K562 (cell line): ENCODE data around the gene HEBP1. TPM values are rescaled to one million over a fixed set of nuclear protein-coding genes. Genes with fewer than 3 reads are reported as not detected.

Experiments used
- AFF4 ChIP-seq: sonication (generic); formaldehyde crosslinking; IDR thresholded peaks from 2 replicates; pipeline ENCODE4 v1.8.0; 2023; ENCODE audit warnings: mild to moderate bottlenecking, missing genetic modification reagents
- UBTF ChIP-seq, 2 experiments: IDR thresholded peaks; 2 replicates each; pipeline ENCODE4 v1.6.1; 2012; ENCODE audit warnings: improper control_type of control experiment in 2 of 2, low read depth in 2 of 2, low read length in 2 of 2, borderline replicate concordance in 1 of 2
- ZNF165 ChIP-seq: fragments of 250-450 bp; sonication (Bioruptor Pico); IDR thresholded peaks from 2 replicates; pipeline ENCODE4 v1.4.0; 2020; ENCODE audit warnings: borderline replicate concordance
- polyA plus RNA-seq, 8 experiments: library from polyadenylated mRNA; depleted of rRNA in 4 of 8; stranded (reverse) in 5 of 8; unstranded in 3 of 8; fragments of >200 nt; fragmentation: Nextera tagmentation in 2 of 8; fragmentation: Illumina TruSeq in 1 of 8; extraction: Ambion mirVana in 2 of 8; extraction: Trizol in 1 of 8; gene quantifications; 2 replicates each; pipeline versions ENCODE4 v1.2.1 to v1.2.3, GENCODE V29; 2011 to 2014; ENCODE audit warnings: inconsistent platforms in 1 of 8, missing spikeins in 1 of 8
- total RNA-seq, 7 experiments: library from RNA; depleted of rRNA in 6 of 7; stranded (reverse); fragments of >200 nt in 6 of 7; fragmentation: Illumina TruSeq in 2 of 7; extraction: Trizol in 2 of 7; gene quantifications; 2 replicates each; pipeline versions ENCODE4 v1.2.1 to v1.2.3, GENCODE V29; 2011 to 2021; ENCODE audit warnings: low replicate concordance in 1 of 7
- TF ChIP-seq, protein P1 (sequence below): fragments of 250-450 bp; sonication (Bioruptor Pico); IDR thresholded peaks from 2 replicates; pipeline ENCODE4 v1.4.0; 2020; ENCODE audit warnings: mild to moderate bottlenecking, moderate library complexity, borderline replicate concordance

HEBP1 gene
- total and polyA plus RNA-seq, 9 of the 15 experiments (the other 6 are each of a cell fraction or from before 2014, with no cell fraction given) = 1.1 to 10.1 (median 2.4) TPM

GRCh38 chr12:12979126-12979525, 20.9 kb downstream of the HEBP1 start (continued):
- TF ChIP-seq, protein P1, sequence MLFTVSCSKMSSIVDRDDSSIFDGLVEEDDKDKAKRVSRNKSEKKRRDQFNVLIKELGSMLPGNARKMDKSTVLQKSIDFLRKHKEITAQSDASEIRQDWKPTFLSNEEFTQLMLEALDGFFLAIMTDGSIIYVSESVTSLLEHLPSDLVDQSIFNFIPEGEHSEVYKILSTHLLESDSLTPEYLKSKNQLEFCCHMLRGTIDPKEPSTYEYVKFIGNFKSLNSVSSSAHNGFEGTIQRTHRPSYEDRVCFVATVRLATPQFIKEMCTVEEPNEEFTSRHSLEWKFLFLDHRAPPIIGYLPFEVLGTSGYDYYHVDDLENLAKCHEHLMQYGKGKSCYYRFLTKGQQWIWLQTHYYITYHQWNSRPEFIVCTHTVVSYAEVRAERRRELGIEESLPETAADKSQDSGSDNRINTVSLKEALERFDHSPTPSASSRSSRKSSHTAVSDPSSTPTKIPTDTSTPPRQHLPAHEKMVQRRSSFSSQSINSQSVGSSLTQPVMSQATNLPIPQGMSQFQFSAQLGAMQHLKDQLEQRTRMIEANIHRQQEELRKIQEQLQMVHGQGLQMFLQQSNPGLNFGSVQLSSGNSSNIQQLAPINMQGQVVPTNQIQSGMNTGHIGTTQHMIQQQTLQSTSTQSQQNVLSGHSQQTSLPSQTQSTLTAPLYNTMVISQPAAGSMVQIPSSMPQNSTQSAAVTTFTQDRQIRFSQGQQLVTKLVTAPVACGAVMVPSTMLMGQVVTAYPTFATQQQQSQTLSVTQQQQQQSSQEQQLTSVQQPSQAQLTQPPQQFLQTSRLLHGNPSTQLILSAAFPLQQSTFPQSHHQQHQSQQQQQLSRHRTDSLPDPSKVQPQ (CRISPR knock-in tag) = no peak
- no peak for TF ChIP-seq UBTF (IDR thresholded peaks at IDR 0.05; ENCODE audit: borderline replicate concordance in 1 of 2, low read depth in 2 of 2, low read length in 2 of 2)
- TF ChIP-seq ZNF165 (CRISPR knock-in tag) = no peak
- TF ChIP-seq AFF4 (CRISPR knock-in tag) = no peak
